GM20431 (cell line): Measurements from ENCODE around the gene C1orf159.
"Not testable (repeated sequence)": the region's sequence is repeated elsewhere in the genome, so short reads cannot be mapped to it uniquely, and the experiment has no call there.

Experiments
- in situ Hi-C: fragments of 300-500 bp; cut with MseI, MboI; formaldehyde crosslinking; loops from one replicate; pipeline ENCODE4 v1.15.0; 2020; ENCODE audit warnings: low sequenced_read_pairs; ENCODE audit not compliant: unreplicated experiment

C1orf159 gene

GRCh38 chr1:1084372-1085170, 31.3 kb downstream of the C1orf159 start:
- in situ Hi-C loops: no loop called here

- in situ Hi-C loops: no loop called here
These were observed 32.2 kb downstream of the C1orf159 start for GRCh38 chr1:1083416-1084371.

GRCh38 chr1:1082776-1083415, 33.0 kb downstream of the C1orf159 start:
- in situ Hi-C loops: no loop called here

GRCh38 chr1:1082239-1082775, 33.6 kb downstream of the C1orf159 start:
- in situ Hi-C loops: no loop called here

- in situ Hi-C loops: no loop called here
These were observed 34.3 kb downstream of the C1orf159 start for GRCh38 chr1:1081311-1082238.

- in situ Hi-C loops: no loop called here
These were observed 35.0 kb downstream of the C1orf159 start for GRCh38 chr1:1080951-1081310.

GRCh38 chr1:1080122-1080757, 35.6 kb downstream of the C1orf159 start:
- in situ Hi-C loops: no loop called here

GRCh38 chr1:1079408-1080121, 36.3 kb downstream of the C1orf159 start:
- in situ Hi-C loops: no loop called here

DNA sequence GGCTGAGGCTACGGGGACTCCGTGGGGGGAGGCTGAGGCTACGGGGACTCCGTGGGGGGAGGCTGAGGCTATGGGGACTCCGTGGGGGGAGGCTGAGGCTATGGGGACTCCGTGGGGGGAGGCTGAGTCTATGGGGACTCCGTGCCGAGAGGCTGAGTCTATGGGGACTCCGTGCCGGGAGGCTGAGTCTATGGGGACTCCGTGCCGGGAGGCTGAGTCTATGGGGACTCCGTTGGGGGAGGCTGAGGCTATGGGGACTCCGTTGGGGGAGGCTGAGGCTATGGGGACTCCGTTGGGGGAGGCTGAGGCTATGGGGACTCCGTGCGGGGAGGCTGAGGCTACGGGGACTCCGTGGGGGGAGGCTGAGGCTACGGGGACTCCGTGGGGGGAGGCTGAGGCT, 38.5 kb downstream of the C1orf159 start:
- in situ Hi-C loops: not testable (repeated sequence)

DNA sequence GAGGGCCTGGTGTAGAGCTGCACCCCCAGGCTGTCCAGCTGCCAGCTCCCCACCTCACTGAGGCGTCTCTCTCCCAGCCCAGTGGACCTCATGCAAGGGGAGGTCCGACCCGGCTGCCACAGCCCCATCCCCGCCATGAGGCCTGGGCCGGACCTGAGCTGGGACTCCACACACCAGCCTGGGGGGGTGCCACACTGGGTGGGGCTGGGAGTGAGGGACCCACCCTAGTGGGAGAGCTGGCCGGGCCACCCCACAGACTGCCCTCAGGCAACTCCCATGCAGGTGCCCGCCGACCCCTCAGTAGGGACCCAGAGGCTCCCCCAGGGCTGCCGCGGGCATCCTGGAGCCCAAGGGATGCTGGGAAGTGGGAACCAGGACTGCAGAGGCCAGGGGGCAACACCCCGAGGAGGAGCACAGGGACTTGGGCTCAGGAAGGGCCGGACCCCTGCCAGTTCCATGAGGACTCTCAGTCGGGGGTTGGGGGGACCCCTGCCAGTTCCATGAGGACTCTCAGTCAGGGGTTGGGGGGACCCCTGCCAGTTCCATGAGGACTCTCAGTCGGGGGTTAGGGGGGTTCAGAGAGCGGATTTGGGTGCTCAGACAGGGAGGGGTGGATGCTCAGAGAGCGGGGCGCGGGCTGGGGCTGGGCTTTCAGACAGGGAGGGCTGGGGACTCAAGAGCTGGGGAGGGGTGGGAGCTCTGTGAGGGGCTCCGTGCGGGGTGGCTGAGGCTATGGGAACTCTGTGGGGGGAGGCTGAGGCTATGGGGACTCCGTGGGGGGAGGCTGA, 40.5 kb downstream of the C1orf159 start:
- in situ Hi-C loops: no loop called here

DNA sequence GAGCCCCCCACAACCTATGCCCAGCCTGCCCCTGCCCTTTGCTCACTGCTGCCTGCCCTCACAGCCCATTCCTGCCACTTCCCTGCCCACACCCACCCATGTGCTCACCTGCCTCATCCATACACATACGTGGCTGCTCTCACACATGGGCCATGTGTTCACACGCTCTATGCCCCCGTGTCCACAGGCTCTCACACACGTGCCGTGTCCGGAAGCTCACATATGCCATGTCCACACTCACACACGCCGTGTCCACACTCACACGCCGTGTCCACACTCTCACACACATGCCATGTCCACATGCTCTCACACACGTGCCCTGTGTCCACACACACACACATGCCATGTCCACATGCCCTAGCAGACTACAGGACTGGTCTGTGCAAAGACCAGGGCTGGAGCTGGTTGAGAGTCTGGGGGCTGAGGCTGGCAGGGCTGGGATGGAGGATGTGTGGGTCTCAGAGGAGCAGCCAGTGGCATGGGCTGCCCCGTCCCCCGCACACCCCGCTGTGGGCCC, 41.2 kb downstream of the C1orf159 start:
- in situ Hi-C loops: no loop called here

- in situ Hi-C loops: no loop called here
These were observed 41.9 kb downstream of the C1orf159 start, which contains the start of gene RNF223 for GRCh38 chr1:1073743-1074587. RNF223 (minus strand) TSS chr1:1074306; CDS start chr1:1072566, 1,740 bp downstream.

DNA sequence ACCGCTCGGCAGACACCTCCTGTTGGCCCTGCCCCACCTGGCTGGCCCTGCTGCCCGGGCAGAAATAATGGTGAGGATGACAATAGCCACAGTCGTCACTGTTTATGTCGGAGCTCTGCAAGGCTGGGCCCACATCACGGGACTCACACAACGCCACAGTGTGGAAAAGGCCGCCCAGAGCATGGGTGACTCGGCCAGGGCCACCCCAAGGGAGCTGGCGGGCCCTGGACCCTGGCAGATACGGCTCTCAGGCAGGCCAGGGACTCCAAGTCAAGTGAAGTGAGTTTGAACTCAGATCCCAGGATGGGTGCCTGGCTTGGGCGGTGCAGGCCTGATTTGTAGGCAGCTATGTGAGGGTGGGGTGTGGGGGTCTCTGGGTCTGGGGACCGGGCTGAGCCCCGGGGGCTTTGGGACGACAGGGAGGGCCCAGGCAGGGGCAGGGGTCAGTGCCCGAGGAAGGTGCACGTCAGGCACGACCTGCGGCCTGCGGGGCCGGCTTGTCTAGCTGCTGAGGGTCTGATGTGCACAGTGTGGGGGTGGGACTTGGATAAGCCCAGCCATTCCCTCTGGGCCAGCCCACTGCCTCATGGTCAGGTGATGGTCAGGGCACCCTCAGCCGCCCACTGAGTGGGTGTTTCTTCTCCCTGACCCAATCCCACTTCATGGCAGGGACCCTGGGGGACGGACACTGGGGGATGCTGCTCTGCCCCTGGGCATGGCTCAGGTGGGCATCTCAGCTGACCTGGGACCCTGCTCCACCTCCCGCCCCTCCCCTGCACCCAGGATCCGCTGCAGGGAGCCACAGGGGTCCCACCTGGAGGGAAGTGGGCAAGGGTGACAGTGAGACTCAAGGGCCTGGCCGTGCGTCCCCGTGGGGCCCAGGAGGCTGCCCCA, 42.8 kb downstream of the C1orf159 start:
- in situ Hi-C loops: no loop called here

DNA sequence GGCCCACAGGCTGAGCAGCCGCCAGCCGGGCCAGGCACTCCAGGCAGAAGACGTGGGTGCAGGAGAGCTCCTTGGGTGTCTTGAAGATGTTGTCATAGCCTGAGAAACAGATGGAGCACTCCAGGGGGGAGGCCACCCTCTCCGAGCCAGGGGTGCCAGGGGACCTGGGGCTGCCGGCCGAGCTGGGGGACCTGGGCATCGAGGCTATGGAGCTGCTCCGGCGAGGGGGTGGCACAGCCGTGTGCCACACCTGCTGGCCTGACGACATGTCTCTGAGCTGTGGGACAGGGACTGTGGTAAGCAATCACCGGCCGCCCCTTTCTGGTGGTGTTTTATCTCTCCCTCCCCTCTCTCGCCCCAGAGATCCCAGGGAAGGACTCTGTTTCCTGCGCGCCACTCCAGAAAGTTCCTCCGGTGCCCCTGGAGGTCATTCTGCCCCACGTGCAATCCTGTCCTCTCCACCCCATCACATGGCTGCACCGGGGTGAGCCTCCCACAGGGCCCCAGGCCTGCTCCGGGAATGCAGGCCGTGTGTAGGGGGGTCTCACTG, 43.5 kb downstream of the C1orf159 start:
- in situ Hi-C loops: no loop called here
